HEK293T (cell line): ENCODE results near the gene PNMA5.

Experiments used
- ARNT ChIP-seq: fragments of 450-650 bp; IDR thresholded peaks from 2 replicates; pipeline ENCODE4 v1.6.1; 2017; ENCODE audit warnings: mild to moderate bottlenecking
- BHLHE40 ChIP-seq: fragments of 450-650 bp; IDR thresholded peaks from 2 replicates; pipeline ENCODE4 v1.6.1; 2016; ENCODE audit warnings: mild to moderate bottlenecking, moderate library complexity, borderline replicate concordance
- CTBP1 ChIP-seq: fragments of 450-650 bp; IDR thresholded peaks from 2 replicates; pipeline ENCODE4 v1.6.1; 2016; ENCODE audit warnings: borderline replicate concordance
- FOXA1 ChIP-seq: fragments of 450-650 bp; IDR thresholded peaks from 2 replicates; pipeline ENCODE4 v1.6.1; 2016; ENCODE audit warnings: mild to moderate bottlenecking
- FOXK2 ChIP-seq: fragments of 450-650 bp; IDR thresholded peaks from 2 replicates; pipeline ENCODE4 v1.6.1; 2016; ENCODE audit warnings: mild to moderate bottlenecking
- FOXM1 ChIP-seq: fragments of 450-650 bp; IDR thresholded peaks from 2 replicates; pipeline ENCODE4 v1.6.1; 2017; ENCODE audit warnings: mild to moderate bottlenecking, borderline replicate concordance
- HDGF ChIP-seq: fragments of 450-650 bp; IDR thresholded peaks from 2 replicates; pipeline ENCODE4 v1.6.1; 2017; ENCODE audit warnings: antibody characterized with exemption, borderline replicate concordance
- LEF1 ChIP-seq: fragments of 450-650 bp; IDR thresholded peaks from 2 replicates; pipeline ENCODE4 v1.6.1; 2017; ENCODE audit warnings: mild to moderate bottlenecking, borderline replicate concordance
- NFRKB ChIP-seq: fragments of 450-650 bp; IDR thresholded peaks from 2 replicates; pipeline ENCODE4 v1.6.1; 2016; ENCODE audit warnings: mild to moderate bottlenecking, moderate library complexity
- PKNOX1 ChIP-seq: fragments of 450-650 bp; IDR thresholded peaks from 2 replicates; pipeline ENCODE4 v1.6.1; 2016
- SP1 ChIP-seq: fragments of 450-650 bp; IDR thresholded peaks from 2 replicates; pipeline ENCODE4 v1.6.1; 2017
- SUZ12 ChIP-seq: fragments of 450-650 bp; IDR thresholded peaks from 2 replicates; pipeline ENCODE4 v1.6.1; 2016; ENCODE audit warnings: mild to moderate bottlenecking
- TARDBP ChIP-seq: fragments of 450-650 bp; IDR thresholded peaks from 2 replicates; pipeline ENCODE4 v1.6.1; 2016

GRCh38 chrX:153003981-153004380, 10.1 kb upstream of the PNMA5 start:
- TF ChIP-seq SUZ12, result no peak
- no peak for TF ChIP-seq FOXA1
- TF ChIP-seq ARNT, result no peak
- TF ChIP-seq SP1, result no peak
- no peak for TF ChIP-seq FOXM1
- no peak for TF ChIP-seq FOXK2
- TF ChIP-seq CTBP1, result no peak
- TF ChIP-seq TARDBP, result no peak
- TF ChIP-seq BHLHE40, result no peak
- no peak for TF ChIP-seq LEF1
- no peak for TF ChIP-seq PKNOX1
- no peak for TF ChIP-seq NFRKB
- TF ChIP-seq HDGF, result no peak
